IPS DF 6.9 (cell line): ENCODE measurements around the gene ADGRB2.

Experiments used
- DNase-seq: peaks from one replicate; pipeline ENCODE4 v3.0.0-alpha.2; 2013; ENCODE audit warnings: low read depth, low spot score
- H3K27ac ChIP-seq: one replicate; pipeline ENCODE4 v1.5.1; 2013; ENCODE audit warnings: low read length, control low read depth
- H3K27me3 ChIP-seq: 2 replicates; pipeline ENCODE4 v1.6.1; 2013; ENCODE audit warnings: mild to moderate bottlenecking, low read length; ENCODE audit not compliant: control insufficient read depth, insufficient read depth
- H3K36me3 ChIP-seq: 2 replicates; pipeline ENCODE4 v1.6.1; 2013; ENCODE audit warnings: low read length; ENCODE audit not compliant: control insufficient read depth, insufficient read depth
- H3K4me1 ChIP-seq: 2 replicates; pipeline ENCODE4 v1.6.1; 2013; ENCODE audit warnings: low read length; ENCODE audit not compliant: control insufficient read depth, insufficient read depth
- H3K4me3 ChIP-seq: 2 replicates; pipeline ENCODE4 v1.5.1; 2013; ENCODE audit warnings: mild to moderate bottlenecking, low read length
- H3K9me3 ChIP-seq: 2 replicates; pipeline ENCODE4 v1.6.1; 2013; ENCODE audit warnings: low read length, inconsistent platforms; ENCODE audit not compliant: control insufficient read depth, insufficient read depth
- WGBS: extraction: QIAGEN DNeasy Blood & Tissue Kit; methylation state at CpG from one replicate; pipeline ENCODE4 v1.1.7; 2013; ENCODE audit warnings: mixed read lengths, missing lambda C conversion rate; ENCODE audit not compliant: insufficient read length, insufficient coverage; 5-methylcytosine and 5-hydroxymethylcytosine counted together

ADGRB2 gene

DNA sequence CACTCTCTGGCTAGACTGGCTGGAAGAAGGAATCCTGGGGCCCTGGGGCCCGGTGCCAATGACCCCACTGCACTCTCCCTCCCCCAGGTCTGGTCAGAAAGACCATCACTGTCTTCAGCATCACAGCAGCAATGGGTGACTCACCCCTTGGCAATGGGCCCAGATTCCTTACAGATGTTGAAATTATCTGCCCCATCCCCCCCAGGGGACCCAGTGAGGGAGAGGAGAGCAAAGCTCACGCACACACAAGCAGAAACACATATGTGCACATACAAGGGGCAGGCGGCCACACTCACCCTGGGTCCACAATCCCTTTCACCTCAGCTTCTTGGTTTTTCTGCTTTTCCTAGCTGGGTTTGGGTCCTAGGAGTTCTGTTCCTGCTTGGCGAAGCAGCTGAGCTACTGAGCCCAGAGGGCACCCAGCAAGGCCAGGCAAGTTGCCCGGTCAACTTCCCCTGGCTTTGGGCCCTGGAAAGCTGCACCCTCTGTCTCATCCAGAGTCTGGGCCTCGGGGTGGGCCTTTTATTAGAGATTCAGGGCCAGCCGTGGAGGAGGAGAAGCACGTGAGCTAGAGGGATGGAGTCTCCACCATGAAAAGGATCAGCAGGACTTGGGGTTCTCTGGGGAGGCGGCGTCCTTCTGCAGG is 62.9 kb downstream of the ADGRB2 start:
- no peak overlapping the region for H3K4me3 ChIP-seq

DNA sequence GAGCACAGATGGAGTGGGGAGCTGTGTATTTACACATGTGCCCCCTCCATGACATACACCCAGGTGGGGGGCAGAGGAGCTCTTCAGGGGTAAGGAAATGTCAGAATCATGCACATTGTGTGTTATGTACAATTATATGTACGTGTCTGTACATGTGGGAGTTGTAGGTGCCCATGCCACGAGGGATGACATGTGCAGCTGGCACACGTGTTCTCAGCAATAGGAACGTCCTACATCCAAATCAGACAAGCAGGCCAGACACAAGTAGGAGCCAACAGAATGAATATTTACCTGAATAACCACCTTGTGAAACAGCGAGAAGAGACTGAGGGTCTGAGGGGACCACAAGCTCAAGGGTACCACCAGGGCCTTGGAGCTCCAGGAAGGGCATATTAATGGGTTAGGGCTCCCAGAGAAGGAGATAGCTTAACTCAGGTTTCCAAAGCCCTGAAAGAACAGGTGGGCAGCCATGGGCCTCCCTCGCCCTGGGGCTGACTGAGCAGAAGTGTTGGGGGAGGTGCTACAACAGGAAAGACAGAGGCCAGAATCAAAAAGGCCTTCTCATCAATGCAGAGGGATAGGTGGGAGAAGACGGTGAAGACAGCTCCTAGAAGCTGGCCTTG is 63.6 kb downstream of the ADGRB2 start:
- Histone ChIP-seq H3K4me3 (no peak overlapping the region), H3K27me3 (no peaks in the 10 kb centered on the region), H3K36me3 (no peaks in the 10 kb centered on the region), H3K27ac (no peak overlapping the region), H3K9me3 (no peaks in the 10 kb centered on the region), H3K4me1 (peaks cover 8% of the 10 kb centered on the region; the same call in 1 of the 2 replicates)
- no peak for DNase-seq
- no CpG with 5 or more reads among the region's 7 CpGs for WGBS

More for the DNA sequence above, 62.9 kb downstream of the ADGRB2 start:
- Histone ChIP-seq H3K9me3 (no peaks in the 10 kb centered on the region), H3K4me1 (peaks cover 10% of the 10 kb centered on the region; the same call in 1 of the 2 replicates), H3K27ac (no peak overlapping the region), H3K27me3 (no peaks in the 10 kb centered on the region), H3K36me3 (no peaks in the 10 kb centered on the region)
- WGBS: no CpG with 5 or more reads among the region's 10 CpGs
- no peak for DNase-seq

DNA sequence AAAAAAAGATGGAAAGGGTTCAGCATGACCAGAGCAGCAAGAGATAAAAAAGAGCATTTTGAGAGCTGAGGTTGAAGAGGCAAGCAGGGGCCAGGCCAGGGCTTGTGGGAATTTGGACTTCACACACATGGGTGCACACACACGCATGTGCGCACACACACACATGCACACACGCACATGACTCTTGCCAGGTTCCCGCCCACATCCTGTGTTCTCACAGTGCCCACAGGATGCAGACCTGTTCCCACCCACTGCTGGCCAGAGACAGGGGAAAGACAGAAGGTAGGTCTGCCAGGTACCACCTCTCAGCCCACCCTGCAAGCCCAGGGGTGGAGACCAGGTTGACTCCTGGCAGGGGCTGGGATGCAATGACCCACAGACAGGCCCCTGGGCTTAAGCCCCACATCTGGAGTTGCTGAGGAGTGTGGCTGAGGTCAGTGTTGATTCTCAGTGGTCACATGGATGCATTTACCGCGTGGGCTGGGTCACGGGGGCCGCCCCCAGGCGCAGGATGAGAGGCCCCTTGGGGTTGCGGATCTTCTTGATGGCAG is 64.7 kb downstream of the ADGRB2 start:
- no peak for DNase-seq
- Histone ChIP-seq H3K9me3 (no peaks in the 10 kb centered on the region), H3K27ac (no peak overlapping the region), H3K36me3 (no peaks in the 10 kb centered on the region), H3K4me1 (peaks cover 5% of the 10 kb centered on the region; the same call in 1 of the 2 replicates), H3K27me3 (no peaks in the 10 kb centered on the region), H3K4me3 (no peak overlapping the region)
- no CpG with 5 or more reads among the region's 10 CpGs for WGBS

DNA sequence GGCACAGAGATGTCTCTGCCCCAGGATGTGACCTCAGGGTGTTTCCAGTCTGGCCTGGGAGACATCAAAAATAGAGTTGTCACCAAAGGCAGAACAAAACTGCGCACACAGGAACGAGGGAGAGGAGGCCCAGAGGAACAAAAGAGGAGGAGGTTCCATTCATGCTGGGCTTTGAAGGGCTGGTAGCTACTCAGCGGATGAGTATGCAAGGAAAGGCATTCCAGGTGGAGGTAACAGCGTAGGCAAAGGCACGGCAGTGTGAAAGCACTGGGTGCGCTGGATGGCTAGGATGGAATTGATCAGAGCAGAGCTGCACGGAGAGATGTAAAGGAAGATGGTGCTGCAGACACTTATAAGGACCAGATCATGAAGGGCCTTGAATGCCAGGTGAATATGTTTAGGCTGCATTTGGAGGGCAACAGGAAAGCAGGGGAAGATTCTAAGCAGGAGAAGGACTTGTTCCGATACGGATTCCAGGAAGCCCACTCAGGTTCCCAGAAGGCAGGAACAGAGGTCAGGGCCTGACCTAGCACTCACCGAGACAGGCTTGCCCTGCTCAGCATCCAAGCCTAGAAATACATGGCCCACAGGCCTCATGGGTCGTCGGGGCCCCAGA is 66.7 kb downstream of the ADGRB2 start:
- WGBS: no CpG with 5 or more reads among the region's 12 CpGs
- no peaks in the 10 kb centered on the region for H3K27me3 ChIP-seq
- no peak overlapping the region for H3K27ac ChIP-seq
- H3K4me1 ChIP-seq: no peaks in the 10 kb centered on the region
- no peak for DNase-seq
- H3K4me3 ChIP-seq: no peak overlapping the region
- no peaks in the 10 kb centered on the region; the same call in 1 of the 2 replicates for H3K36me3 ChIP-seq
- H3K9me3 ChIP-seq: no peaks in the 10 kb centered on the region

DNA sequence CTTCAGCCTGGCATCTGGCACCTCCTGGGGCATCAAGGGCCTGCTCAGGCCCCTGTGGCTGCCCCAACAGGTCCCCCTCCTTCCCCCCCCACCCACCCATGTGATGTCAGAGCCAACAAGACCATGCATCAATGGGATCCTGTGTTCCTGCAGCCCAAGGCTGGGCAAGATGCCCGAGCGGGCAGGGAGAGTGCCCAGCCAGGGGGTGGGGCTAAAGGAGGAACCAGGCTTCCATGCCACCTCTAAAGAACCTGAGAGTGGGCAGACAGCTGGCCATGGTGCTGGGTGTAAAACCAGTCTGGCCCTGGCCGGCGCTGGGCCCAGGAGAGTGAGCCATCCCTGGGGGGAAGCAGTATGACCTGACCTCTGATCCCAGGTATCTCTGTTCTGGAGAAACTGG is 67.9 kb downstream of the ADGRB2 start:
- DNase-seq: no peak
- Histone ChIP-seq H3K9me3 (no peaks in the 10 kb centered on the region), H3K27ac (no peak overlapping the region), H3K36me3 (no peaks in the 10 kb centered on the region; the same call in 1 of the 2 replicates), H3K27me3 (no peaks in the 10 kb centered on the region), H3K4me1 (no peaks in the 10 kb centered on the region), H3K4me3 (no peak overlapping the region)
- WGBS: no CpG with 5 or more reads among the region's 4 CpGs

DNA sequence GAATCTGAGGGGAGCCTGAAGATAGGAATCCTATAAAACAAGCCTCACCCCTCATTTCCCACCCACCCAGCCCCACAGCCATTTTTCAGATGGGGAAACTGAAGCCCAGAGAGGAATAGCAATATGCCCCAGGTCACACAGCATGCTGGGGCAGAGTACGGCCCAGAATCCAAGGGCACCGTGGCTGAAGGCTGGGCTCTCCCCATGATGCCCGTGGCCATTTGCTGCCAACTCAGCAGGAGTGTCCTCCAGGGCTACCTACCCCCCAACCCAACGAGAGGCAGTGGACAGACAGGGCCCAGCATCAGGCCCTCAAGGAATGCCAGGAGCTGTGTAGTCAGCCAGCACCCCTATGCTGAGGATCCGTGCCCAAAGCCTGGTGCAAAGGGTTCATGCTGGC is 68.8 kb downstream of the ADGRB2 start:
- H3K27ac ChIP-seq: no peak overlapping the region
- WGBS: no CpG with 5 or more reads among the region's 5 CpGs
- H3K36me3 ChIP-seq: no peaks in the 10 kb centered on the region; the same call in 1 of the 2 replicates
- H3K4me3 ChIP-seq: no peak overlapping the region
- H3K9me3 ChIP-seq: no peaks in the 10 kb centered on the region
- H3K27me3 ChIP-seq: no peaks in the 10 kb centered on the region
- no peaks in the 10 kb centered on the region for H3K4me1 ChIP-seq
- DNase-seq: no peak

DNA sequence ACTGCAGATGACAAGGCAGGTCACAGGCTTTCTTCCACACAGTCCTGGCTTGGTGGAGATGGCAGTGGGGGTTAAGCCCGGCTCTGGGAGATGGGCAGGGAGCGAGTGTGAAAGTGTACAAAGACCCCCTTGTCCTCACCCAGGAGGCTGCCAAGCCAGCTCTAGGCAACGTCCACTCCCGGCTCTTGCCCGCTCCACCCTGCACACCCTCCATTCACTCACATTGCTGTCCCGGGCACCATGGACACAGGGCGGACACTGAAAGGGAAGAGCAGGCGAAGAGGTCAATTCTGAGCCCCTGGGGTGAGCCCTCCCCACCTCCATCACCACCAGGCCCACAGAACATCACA is 69.2 kb downstream of the ADGRB2 start:
- Histone ChIP-seq H3K4me1 (no peaks in the 10 kb centered on the region), H3K27ac (no peak overlapping the region), H3K9me3 (no peaks in the 10 kb centered on the region), H3K27me3 (no peaks in the 10 kb centered on the region), H3K36me3 (no peaks in the 10 kb centered on the region; the same call in 1 of the 2 replicates), H3K4me3 (no peak overlapping the region)
- DNase-seq: no peak
- no CpG with 5 or more reads among the region's 8 CpGs for WGBS

DNA sequence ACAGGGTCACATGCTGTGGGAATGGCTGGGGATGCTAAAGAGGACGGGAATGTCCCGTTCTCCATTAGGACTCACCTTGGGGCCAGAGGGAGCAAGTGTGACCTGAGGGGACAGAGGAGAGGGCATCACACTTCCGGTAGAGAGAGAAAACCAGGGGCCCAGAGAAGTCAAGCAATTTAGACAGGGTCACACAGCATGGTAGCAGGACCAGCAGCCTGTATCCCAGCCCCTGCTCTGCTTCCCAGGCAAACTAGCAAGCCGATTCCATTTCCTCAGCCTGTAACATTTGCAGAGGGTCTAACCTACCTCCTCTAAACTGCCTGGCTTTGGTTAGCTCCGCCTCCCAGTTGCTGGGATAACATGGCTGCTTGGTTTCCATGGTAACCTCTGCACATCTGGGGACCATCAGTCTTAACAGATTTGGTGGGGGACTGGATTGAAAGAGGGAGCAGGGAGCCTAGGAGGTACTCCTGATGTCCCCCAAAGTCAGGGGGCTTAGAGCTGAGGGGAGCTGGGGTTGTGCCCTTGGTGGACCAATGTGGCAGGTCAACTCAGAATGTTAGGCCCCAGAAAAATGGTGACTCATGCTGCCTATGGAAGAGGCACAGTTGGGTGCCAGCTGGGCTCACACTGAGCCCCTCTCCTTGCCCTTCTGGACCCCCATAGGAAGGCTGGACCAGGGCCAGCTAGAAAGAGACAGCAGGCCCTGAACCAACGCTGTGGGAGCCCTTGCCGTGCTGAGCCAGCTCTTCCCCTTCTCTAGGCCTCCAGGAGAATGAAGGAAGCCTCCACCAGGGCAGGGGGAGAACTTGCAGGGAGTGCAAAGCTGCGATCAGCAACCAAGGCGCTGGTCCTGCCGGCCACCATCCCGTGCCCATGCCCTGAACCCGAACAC is 69.8 kb downstream of the ADGRB2 start:
- no peak for DNase-seq
- no peak overlapping the region for H3K27ac ChIP-seq
- H3K9me3 ChIP-seq: no peaks in the 10 kb centered on the region
- no peaks in the 10 kb centered on the region; the same call in 1 of the 2 replicates for H3K4me1 ChIP-seq
- no peaks in the 10 kb centered on the region for H3K27me3 ChIP-seq
- H3K4me3 ChIP-seq: no peak overlapping the region
- H3K36me3 ChIP-seq: no peaks in the 10 kb centered on the region; the same call in 1 of the 2 replicates
- WGBS: no CpG with 5 or more reads among the region's 12 CpGs

DNA sequence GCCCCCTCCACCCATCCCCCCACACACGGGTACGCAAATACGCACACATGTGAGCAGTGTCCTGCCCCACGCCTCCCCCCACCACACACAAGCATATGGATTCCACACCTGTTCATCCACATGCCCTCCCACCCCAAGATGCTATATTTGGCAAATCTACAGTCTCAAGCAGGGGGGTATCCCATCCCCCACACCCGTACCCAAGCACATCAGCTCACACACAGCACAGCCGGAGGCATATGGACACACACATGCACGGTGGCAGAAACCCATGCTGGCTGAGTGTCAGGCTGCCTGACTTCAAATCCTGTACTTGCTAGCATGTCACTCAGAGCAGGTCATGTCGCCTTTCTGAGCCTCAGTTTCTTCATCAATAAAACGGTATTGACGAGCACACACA is 70.9 kb downstream of the ADGRB2 start:
- no peak for DNase-seq
- WGBS: no CpG with 5 or more reads among the region's 10 CpGs
- Histone ChIP-seq H3K27me3 (no peaks in the 10 kb centered on the region), H3K27ac (no peak overlapping the region), H3K9me3 (no peaks in the 10 kb centered on the region), H3K36me3 (no peaks in the 10 kb centered on the region; the same call in 1 of the 2 replicates), H3K4me1 (no peaks in the 10 kb centered on the region; the same call in 1 of the 2 replicates), H3K4me3 (no peak overlapping the region)

DNA sequence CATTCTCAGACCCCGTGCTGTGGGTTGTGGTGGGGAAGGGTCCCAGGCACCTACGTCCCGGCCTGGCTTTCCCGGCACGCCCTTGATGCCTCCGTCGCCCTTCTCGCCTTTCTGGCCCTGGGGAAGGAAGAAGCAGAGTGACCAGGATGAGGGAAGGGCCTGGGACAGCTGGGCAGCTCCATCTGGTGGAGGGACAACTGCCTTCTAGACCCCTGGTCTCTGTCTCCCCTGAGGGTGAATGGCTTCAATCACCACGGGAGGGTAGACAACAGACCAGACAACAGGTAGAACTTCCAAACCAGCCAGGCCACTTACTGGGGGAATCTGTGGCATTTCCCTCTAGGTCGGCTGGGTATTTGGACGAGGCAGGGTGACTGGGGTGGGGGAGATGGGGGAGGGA is 72.2 kb downstream of the ADGRB2 start:
- H3K27ac ChIP-seq: no peak overlapping the region
- WGBS: no CpG with 5 or more reads among the region's 11 CpGs
- H3K36me3 ChIP-seq: no peaks in the 10 kb centered on the region; the same call in 1 of the 2 replicates
- no peaks in the 10 kb centered on the region for H3K9me3 ChIP-seq
- H3K4me1 ChIP-seq: no peaks in the 10 kb centered on the region; the same call in 1 of the 2 replicates
- no peaks in the 10 kb centered on the region for H3K27me3 ChIP-seq
- no peak overlapping the region for H3K4me3 ChIP-seq
- no peak for DNase-seq
